AG04450 (cell line): ENCODE measurements around the gene CHD6. TPM values are rescaled to one million over a fixed set of nuclear protein-coding genes. Genes with fewer than 3 reads are reported as not detected.

Experiments used
- CTCF ChIA-PET: fragments of 300-600, 350-600 bp; formaldehyde crosslinking; extraction: SDS; loops from one replicate; lab custom pipeline; 2022; ENCODE audit warnings: antibody characterized with exemption, inconsistent platforms; lab: Charles Lee
- POLR2A ChIA-PET: fragments of 350-600 bp; formaldehyde crosslinking; extraction: SDS; loops from one replicate; lab custom pipeline; 2021; ENCODE audit warnings: antibody characterized with exemption, inconsistent platforms; lab: Yijun Ruan, JAX
- DNase-seq: peaks from one replicate; pipeline ENCODE4 v3.0.0-alpha.2; 2011; ENCODE audit warnings: low read depth, low spot score
- H3K27ac ChIP-seq: one replicate; pipeline ENCODE4 v1.5.1; 2012; ENCODE audit warnings: low read depth, low read length, control low read depth
- H3K27me3 ChIP-seq: one replicate; pipeline ENCODE4 v1.6.0; 2012; ENCODE audit warnings: low read length; ENCODE audit not compliant: control insufficient read depth, insufficient read depth
- H3K4me3 ChIP-seq: 2 replicates; pipeline ENCODE4 v1.5.1; 2011; ENCODE audit warnings: mild to moderate bottlenecking, low read depth, low read length, control low read depth
- H3K9me3 ChIP-seq: 2 replicates; pipeline ENCODE4 v1.5.1; 2012; ENCODE audit warnings: low read length; ENCODE audit not compliant: control insufficient read depth, insufficient read depth
- CTCF ChIP-seq: IDR thresholded peaks from 2 replicates; pipeline ENCODE4 v1.5.1; 2011; ENCODE audit warnings: low read depth, low read length, control low read depth, inconsistent platforms
- polyA plus RNA-seq: library from polyadenylated mRNA; depleted of rRNA; stranded (reverse); fragments of >200 nt; gene quantifications from 2 replicates; pipeline ENCODE4 v1.2.3, GENCODE V29; 2011

CHD6 gene
- polyA plus RNA-seq, 1 experiment = 21.7 TPM

DNA sequence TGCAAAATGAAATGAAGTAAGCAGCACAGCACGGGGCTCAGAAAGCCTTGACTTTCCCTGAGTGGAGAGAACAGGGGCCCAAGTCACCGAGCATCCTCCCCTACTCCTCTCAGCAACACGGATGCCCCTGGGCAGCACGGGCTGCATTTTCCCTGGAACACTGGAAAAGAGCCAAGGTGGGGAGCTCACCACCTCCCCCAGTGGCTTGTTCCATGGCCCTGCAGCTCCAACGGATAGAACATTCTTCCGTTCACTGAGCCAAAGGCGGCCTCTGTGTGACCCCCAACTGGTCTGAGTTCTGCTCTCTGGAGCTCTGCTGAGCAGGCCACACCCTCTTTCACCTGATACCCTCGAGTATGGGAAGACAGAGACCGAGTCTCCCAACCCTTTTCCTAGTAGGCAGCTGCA lies 230.7 kb downstream of the CHD6 start:
- ChIA-PET CTCF (interaction anchor here (0.8 to 0.9 kb wide), 2 partner anchors 11 to 24 kb away, joined by 3 read pairs; no protein-coding TSS in a partner anchor), POLR2A (no interaction called here)
- Histone ChIP-seq H3K4me3 (no peak overlapping the region), H3K27ac (no peak overlapping the region), H3K9me3 (no peaks in the 10 kb centered on the region; the same call in 1 of the 2 replicates), H3K27me3 (peaks cover 5% of the 10 kb centered on the region)
- no peak for DNase-seq
- TF ChIP-seq CTCF = 0 out of 2 replicates have a peak, but pooled peaks have one; percentile 13

GRCh38 chr20:41386502-41387427 lies 231.4 kb downstream of the CHD6 start:
- ChIA-PET CTCF (interaction anchor here (0.8 to 1.6 kb wide), 3 partner anchors 11 to 214 kb away, joined by 3 to 7 read pairs (median 3); no protein-coding TSS in a partner anchor), POLR2A (no interaction called here)
- Histone ChIP-seq H3K27ac (no peak overlapping the region), H3K9me3 (no peaks in the 10 kb centered on the region; the same call in 1 of the 2 replicates), H3K27me3 (peaks cover 5% of the 10 kb centered on the region), H3K4me3 (no peak overlapping the region)
- TF ChIP-seq CTCF = no peak
- DNase-seq = peak; percentile 23

DNA sequence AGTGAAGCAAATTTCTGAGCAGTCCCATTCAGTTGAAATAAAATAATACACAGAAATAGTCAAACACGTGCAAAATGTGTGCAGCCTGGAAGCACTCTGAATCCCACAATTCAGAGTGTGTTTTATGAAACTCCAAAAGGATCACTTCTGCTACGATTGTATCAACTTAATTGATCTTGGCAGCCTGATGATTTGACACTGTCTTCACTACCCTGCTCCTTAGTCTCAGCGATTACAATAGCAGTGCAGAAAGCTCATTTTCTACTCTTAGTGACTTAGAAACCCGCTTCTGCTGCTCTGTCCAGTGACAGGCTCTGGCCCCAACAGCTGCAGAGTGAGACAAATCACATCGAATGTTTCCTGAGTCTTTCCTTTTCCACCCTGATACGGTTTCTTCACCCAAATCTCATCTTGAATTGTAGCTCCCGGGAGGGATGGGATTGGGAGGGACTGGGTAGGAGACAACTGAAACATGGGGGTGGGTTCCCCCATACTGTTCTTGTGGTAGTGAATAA lies 235.3 kb downstream of the CHD6 start:
- Histone ChIP-seq H3K27me3 (peaks cover 16% of the 10 kb centered on the region), H3K4me3 (no peak overlapping the region), H3K9me3 (no peaks in the 10 kb centered on the region), H3K27ac (no peak overlapping the region)
- ChIA-PET CTCF (interaction anchor here (0.6 kb wide), 1 partner anchor 24 kb away, joined by 5 read pairs; no protein-coding TSS in a partner anchor), POLR2A (no interaction called here)
- no peak for TF ChIP-seq CTCF
- no peak for DNase-seq

DNA sequence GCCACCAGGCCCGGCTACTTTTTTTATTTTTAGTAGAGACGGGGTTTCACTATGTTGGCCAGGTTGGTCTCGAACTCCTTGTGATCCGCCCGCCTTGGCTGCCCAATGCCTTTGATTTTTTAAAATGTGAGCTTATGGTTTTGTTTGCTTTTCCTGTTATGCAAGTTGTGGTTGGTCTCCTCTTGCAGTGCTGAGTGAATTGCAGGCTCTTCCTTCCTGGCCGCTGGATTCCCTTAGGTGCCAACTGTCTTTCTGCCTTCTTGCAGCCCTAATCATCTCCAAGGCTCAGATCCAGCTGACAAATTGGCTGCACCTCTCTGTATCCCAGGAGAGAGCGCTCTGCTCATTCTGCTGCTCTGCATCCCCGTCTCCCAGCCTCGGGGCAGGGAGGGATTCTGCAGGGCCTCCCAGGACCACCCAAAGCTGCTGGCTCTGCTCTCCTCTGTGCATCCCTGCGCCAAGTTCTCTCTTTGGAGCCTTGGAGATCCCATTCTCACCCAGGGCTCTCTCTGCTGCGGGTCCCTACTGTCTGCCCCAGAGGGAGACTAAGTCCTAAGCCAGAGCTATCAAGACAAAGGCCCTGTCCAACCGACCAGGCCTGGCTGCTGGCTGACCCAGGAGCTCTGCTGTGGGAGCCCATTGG lies 237.5 kb downstream of the CHD6 start:
- H3K27me3 ChIP-seq = peaks cover 32% of the 10 kb centered on the region
- no peak for TF ChIP-seq CTCF
- ChIA-PET POLR2A (no interaction called here), CTCF (interaction anchor here (1.0 kb wide), 1 partner anchor 30 kb away, joined by 3 read pairs; no protein-coding TSS in a partner anchor)
- H3K27ac ChIP-seq = no peak overlapping the region
- H3K9me3 ChIP-seq = no peaks in the 10 kb centered on the region
- no peak for DNase-seq
- no peak overlapping the region for H3K4me3 ChIP-seq
